Measurements from ENCODE around the gene CACUL1.

- TF ChIP-seq POLR2A (IDR thresholded peaks at IDR 0.05; ENCODE audit: low read depth, low read length) (no peak), TAF1 (IDR thresholded peaks at IDR 0.05; ENCODE audit: low read depth, low read length) (no peak), POLR2AphosphoS5 (IDR thresholded peaks at IDR 0.05; ENCODE audit: low read depth, low read length) (no peak), SPI1 (IDR thresholded peaks at IDR 0.05; ENCODE audit: low read depth, low read length) (no peak)
These were observed 22.2 kb upstream of the CACUL1 start for GRCh38 chr10:118776960-118777359.

All from GM12891 (cell line).